B cell (primary cell): ENCODE measurements around the gene UTP15. TPM values are rescaled to one million over a fixed set of nuclear protein-coding genes. Genes with fewer than 3 reads are reported as not detected.

Source experiments
- ATAC-seq: fragments of 200-7000 bp; cut with Tn5 transposase; one replicate; pipeline ENCODE4 v1.10.0; 2021; ENCODE audit warnings: low read depth, mild to moderate bottlenecking, moderate number of reproducible peaks, moderate library complexity
- CTCF ChIA-PET: fragments of 350-600 bp; sonication (Branson Sonifier 250); formaldehyde crosslinking; loops from one replicate; lab custom pipeline; 2021; ENCODE audit warnings: antibody characterized with exemption, inconsistent platforms; lab: Charles Lee
- POLR2A ChIA-PET: fragments of 350-600 bp; sonication (Branson Sonifier 250); formaldehyde crosslinking; loops from one replicate; lab custom pipeline; 2021; ENCODE audit warnings: antibody characterized with exemption; lab: Charles Lee
- DNase-seq: peaks from one replicate; pipeline ENCODE4 v3.0.0; 2013
- H2AFZ ChIP-seq: 2 replicates; pipeline ENCODE4 v1.6.1; 2012; ENCODE audit warnings: mild to moderate bottlenecking, low read depth, low read length; ENCODE audit not compliant: insufficient read depth, poor library complexity, severe bottlenecking
- H3K27ac ChIP-seq, 2 donors: 1 replicate in 1 of 2; 2 replicates in 1 of 2; pipeline ENCODE4 v1.5.1; 2012 to 2013; ENCODE audit warnings: low read length in 2 of 2, mild to moderate bottlenecking in 2 of 2, moderate library complexity in 1 of 2
- H3K27me3 ChIP-seq, 4 experiments: fragments of 200-600 bp in 1 of 4; sonication (generic) in 1 of 4; replicated peaks in 1 of 4; 1 replicate in 2 of 4; 2 replicates in 2 of 4; pipeline versions ENCODE4 v1.6.1 to v1.7.0; 2013 to 2016; ENCODE audit warnings: low read length in 3 of 4, mild to moderate bottlenecking in 2 of 4, mixed read lengths in 1 of 4, moderate library complexity in 1 of 4; ENCODE audit not compliant: insufficient read depth in 4 of 4, control insufficient read depth in 3 of 4; ENCODE audit errors: control extremely low read depth in 1 of 4
- H3K36me3 ChIP-seq, 2 experiments: replicated peaks in 1 of 2; 1 replicate in 1 of 2; 2 replicates in 1 of 2; pipeline versions ENCODE4 v1.6.1 to v1.7.1; 2013; ENCODE audit warnings: low read length in 1 of 2; ENCODE audit not compliant: insufficient read depth in 2 of 2, control insufficient read depth in 1 of 2; ENCODE audit errors: control extremely low read depth in 1 of 2, extremely low read depth in 1 of 2
- H3K4me1 ChIP-seq, 2 donors: fragments of 200-600 bp in 1 of 2; sonication (generic) in 1 of 2; 1 replicate in 1 of 2; 2 replicates in 1 of 2; pipeline versions ENCODE4 v1.5.1 to v1.6.1; 2013 to 2017; ENCODE audit warnings: low read length in 2 of 2; ENCODE audit not compliant: control insufficient read depth in 2 of 2, insufficient read depth in 2 of 2
- H3K4me2 ChIP-seq: replicated peaks from 2 replicates; pipeline ENCODE3; 2012; ENCODE audit warnings: mild to moderate bottlenecking, low read depth, low read length; ENCODE audit not compliant: poor library complexity, severe bottlenecking
- H3K4me3 ChIP-seq, 5 experiments: fragments of 200-600 bp in 1 of 5; sonication (generic) in 1 of 5; 1 replicate in 3 of 5; 2 replicates in 2 of 5; pipeline versions ENCODE4 v1.5.1 to v1.7.0; 2011 to 2016; ENCODE audit warnings: low read length in 4 of 5, mild to moderate bottlenecking in 4 of 5, low read depth in 2 of 5, control low read depth in 1 of 5, moderate library complexity in 1 of 5; ENCODE audit not compliant: insufficient read depth in 1 of 5; ENCODE audit errors: control extremely low read depth in 1 of 5, extremely low read depth in 1 of 5
- H3K79me2 ChIP-seq: fragments of 200-600 bp; sonication (generic); one replicate; pipeline ENCODE4 v1.6.0; 2016; ENCODE audit warnings: low read length; ENCODE audit not compliant: control insufficient read depth, insufficient read depth
- H3K9ac ChIP-seq: fragments of 200-600 bp; sonication (generic); 2 replicates; pipeline ENCODE4 v1.6.1; 2017; ENCODE audit warnings: mild to moderate bottlenecking, low read length, moderate library complexity
- H3K9me3 ChIP-seq, 3 donors: one replicate each; pipeline versions ENCODE4 v1.6.1 to v1.7.1; 2013; ENCODE audit warnings: low read length in 2 of 3; ENCODE audit not compliant: control insufficient read depth in 2 of 3, insufficient read depth in 1 of 3; ENCODE audit errors: control extremely low read depth in 1 of 3
- H4K20me1 ChIP-seq: 2 replicates; pipeline ENCODE4 v1.6.0; 2012; ENCODE audit warnings: mild to moderate bottlenecking, low read length; ENCODE audit not compliant: insufficient read depth, control insufficient read depth, poor library complexity, severe bottlenecking
- H3K27ac Mint-ChIP-seq: one replicate; pipeline ENCODE4 v1.8.0; 2021; ENCODE audit warnings: mixed read lengths
- H3K27me3 Mint-ChIP-seq: one replicate; pipeline ENCODE4 v1.8.0; 2021; ENCODE audit warnings: mixed read lengths
- H3K4me1 Mint-ChIP-seq: one replicate; pipeline ENCODE4 v1.8.0; 2021; ENCODE audit warnings: mixed read lengths
- H3K4me3 Mint-ChIP-seq: one replicate; pipeline ENCODE4 v1.8.0; 2021; ENCODE audit warnings: mixed read lengths
- H3K9me3 Mint-ChIP-seq: one replicate; pipeline ENCODE4 v1.8.0; 2022; ENCODE audit warnings: mixed read lengths; ENCODE audit not compliant: insufficient read depth
- CTCF ChIP-seq: fragments of 200-600 bp; IDR thresholded peaks from one replicate; pipeline ENCODE4 v1.8.0; 2022; ENCODE audit warnings: antibody characterized with exemption, mild to moderate bottlenecking
- EZH2 ChIP-seq: IDR thresholded peaks from 2 replicates; pipeline ENCODE4 v1.6.1; 2012; ENCODE audit warnings: borderline replicate concordance, low read depth, mild to moderate bottlenecking, moderate library complexity, low read length; ENCODE audit not compliant: insufficient read depth, poor library complexity, severe bottlenecking
- WGBS: methylation state at CpG from one replicate; pipeline ENCODE4 v1.1.5; 2013; ENCODE audit warnings: missing lambda C conversion rate; ENCODE audit not compliant: insufficient coverage; 5-methylcytosine and 5-hydroxymethylcytosine counted together
- intact Hi-C: fragments of 100-400 bp; cut with micrococcal nuclease; formaldehyde crosslinking; loops from one replicate; pipeline ENCODE4 v1.10.0; 2022
- polyA plus RNA-seq: library from polyadenylated mRNA; depleted of rRNA; stranded (reverse); fragments of >200 nt; gene quantifications from 2 replicates; pipeline ENCODE4 v1.2.3, GENCODE V29; 2012
- total RNA-seq, 2 donors: library from RNA; stranded (reverse); fragments of 120-200 nt in 1 of 2; gene quantifications; 1 replicate in 1 of 2; 2 replicates in 1 of 2; pipeline versions ENCODE4 v1.2.3 to v1.2.4, GENCODE V29; 2013 to 2022

UTP15 gene
- total and polyA plus RNA-seq, 2 donors (not counting 1 experiment from before 2014, with no cell fraction given), result 17.1 to 25.3 TPM

- 61% methylated on average over 2 of the region's 5 CpGs for WGBS
- Histone ChIP-seq H3K4me2 (no peak overlapping the region), H3K79me2 (no peaks in the 10 kb centered on the region), H3K27ac (no peak overlapping the region), H4K20me1 (no peaks in the 10 kb centered on the region), H3K4me3 (no peak overlapping the region), H3K36me3 (no peaks in the 10 kb centered on the region), H2AFZ (no peak overlapping the region), H3K27me3 (peaks cover 0 to 3% (median 0%) of the 10 kb centered on the region in 4 experiments), H3K9me3 (peaks cover 0 to 6% (median 5%) of the 10 kb centered on the region in 3 donors), H3K4me1 (no peaks in the 10 kb centered on the region), H3K9ac (no peak overlapping the region)
- Mint-ChIP-seq H3K9me3 (no peaks in the 10 kb centered on the region), H3K27ac (no peak overlapping the region), H3K4me1 (no peaks in the 10 kb centered on the region), H3K27me3 (peaks cover 11% of the 10 kb centered on the region), H3K4me3 (no peak overlapping the region)
- no peak for DNase-seq
- ATAC-seq, result no peak
- POLR2A ChIA-PET, result no interaction called here
- intact Hi-C loops, result no loop called here
- CTCF ChIA-PET, result no interaction called here
- no peak for TF ChIP-seq EZH2
- TF ChIP-seq CTCF, result no peak
Observed at GRCh38 chr5:73603998-73604397, 38.5 kb downstream of the UTP15 start.

GRCh38 chr5:73605223-73606087, 39.9 kb downstream of the UTP15 start:
- CTCF ChIA-PET, result interaction anchor here (1.1 kb wide), 1 partner anchor 14 kb away, joined by 4 read pairs; no protein-coding TSS in a partner anchor
- Histone ChIP-seq H3K4me3 (no peak overlapping the region), H3K9me3 (peaks cover 0 to 6% (median 5%) of the 10 kb centered on the region in 3 donors), H3K79me2 (no peaks in the 10 kb centered on the region), H3K27ac (no peak overlapping the region), H3K9ac (no peak overlapping the region), H2AFZ (no peak overlapping the region), H3K36me3 (no peaks in the 10 kb centered on the region), H4K20me1 (no peaks in the 10 kb centered on the region), H3K4me2 (no peak overlapping the region), H3K4me1 (no peaks in the 10 kb centered on the region), H3K27me3 (peaks cover 0 to 3% (median 0%) of the 10 kb centered on the region in 4 experiments)
- Mint-ChIP-seq H3K4me1 (no peaks in the 10 kb centered on the region), H3K9me3 (no peaks in the 10 kb centered on the region), H3K4me3 (no peak overlapping the region), H3K27me3 (peaks cover 7% of the 10 kb centered on the region), H3K27ac (no peak overlapping the region)
- POLR2A ChIA-PET, result no interaction called here
- intact Hi-C loops, result no loop called here
- WGBS, result 94% methylated on average over 2 of the region's 8 CpGs
- DNase-seq (no peak), ATAC-seq (no peak)
- TF ChIP-seq EZH2 (no peak), CTCF (no peak)
